Osteocyte (in vitro differentiated cells): Measurements from ENCODE around the gene BHLHE23. TPM values are rescaled to one million over a fixed set of nuclear protein-coding genes. Genes with fewer than 3 reads are reported as not detected.

Source experiments
- DNase-seq: peaks from one replicate; pipeline ENCODE4 v3.0.0; 2021; ENCODE audit warnings: mixed read lengths; ENCODE audit not compliant: unreplicated experiment; ENCODE audit errors: extremely low spot score
- H3K27ac Mint-ChIP-seq: one replicate; pipeline ENCODE4 v1.8.0; 2021; ENCODE audit warnings: mild to moderate bottlenecking, mixed read lengths; ENCODE audit not compliant: unreplicated experiment
- H3K27me3 Mint-ChIP-seq: one replicate; pipeline ENCODE4 v1.8.0; 2021; ENCODE audit warnings: mixed read lengths; ENCODE audit not compliant: unreplicated experiment
- H3K36me3 Mint-ChIP-seq: one replicate; pipeline ENCODE4 v1.8.0; 2021; ENCODE audit warnings: mixed read lengths; ENCODE audit not compliant: unreplicated experiment
- H3K4me1 Mint-ChIP-seq: one replicate; pipeline ENCODE4 v1.8.0; 2021; ENCODE audit warnings: mixed read lengths; ENCODE audit not compliant: unreplicated experiment
- H3K4me3 Mint-ChIP-seq: one replicate; pipeline ENCODE4 v1.8.0; 2021; ENCODE audit warnings: mild to moderate bottlenecking, moderate library complexity, mixed read lengths; ENCODE audit not compliant: unreplicated experiment
- H3K9me3 Mint-ChIP-seq: one replicate; pipeline ENCODE4 v1.8.0; 2021; ENCODE audit warnings: mixed read lengths; ENCODE audit not compliant: unreplicated experiment
- total RNA-seq: library from RNA; stranded (reverse); gene quantifications from 2 replicates; pipeline ENCODE4 v1.2.1, GENCODE V29; 2021
- TF ChIP-seq, protein P1 (sequence below): fragments of 200-600 bp; sonication (generic); IDR thresholded peaks from 2 replicates; pipeline ENCODE4 v1.5.0; 2021; ENCODE audit warnings: antibody characterized with exemption, mild to moderate bottlenecking, moderate library complexity

The BHLHE23 gene
- total RNA-seq, 1 donor from 2014 or later = not detected

- H3K4me1 Mint-ChIP-seq = no peaks in the 10 kb centered on the region
- no peaks in the 10 kb centered on the region for H3K36me3 Mint-ChIP-seq
These were observed 42.9 kb upstream of the BHLHE23 start for GRCh38 chr20:63049561-63050221.

GRCh38 chr20:63049191-63049518 lies 42.4 kb upstream of the BHLHE23 start:
- Mint-ChIP-seq H3K4me1 (no peaks in the 10 kb centered on the region), H3K27ac (no peak overlapping the region), H3K9me3 (peaks cover 3% of the 10 kb centered on the region), H3K36me3 (no peaks in the 10 kb centered on the region), H3K4me3 (no peak overlapping the region), H3K27me3 (peaks cover 15% of the 10 kb centered on the region)
- no peak for DNase-seq
- TF ChIP-seq, protein P1, sequence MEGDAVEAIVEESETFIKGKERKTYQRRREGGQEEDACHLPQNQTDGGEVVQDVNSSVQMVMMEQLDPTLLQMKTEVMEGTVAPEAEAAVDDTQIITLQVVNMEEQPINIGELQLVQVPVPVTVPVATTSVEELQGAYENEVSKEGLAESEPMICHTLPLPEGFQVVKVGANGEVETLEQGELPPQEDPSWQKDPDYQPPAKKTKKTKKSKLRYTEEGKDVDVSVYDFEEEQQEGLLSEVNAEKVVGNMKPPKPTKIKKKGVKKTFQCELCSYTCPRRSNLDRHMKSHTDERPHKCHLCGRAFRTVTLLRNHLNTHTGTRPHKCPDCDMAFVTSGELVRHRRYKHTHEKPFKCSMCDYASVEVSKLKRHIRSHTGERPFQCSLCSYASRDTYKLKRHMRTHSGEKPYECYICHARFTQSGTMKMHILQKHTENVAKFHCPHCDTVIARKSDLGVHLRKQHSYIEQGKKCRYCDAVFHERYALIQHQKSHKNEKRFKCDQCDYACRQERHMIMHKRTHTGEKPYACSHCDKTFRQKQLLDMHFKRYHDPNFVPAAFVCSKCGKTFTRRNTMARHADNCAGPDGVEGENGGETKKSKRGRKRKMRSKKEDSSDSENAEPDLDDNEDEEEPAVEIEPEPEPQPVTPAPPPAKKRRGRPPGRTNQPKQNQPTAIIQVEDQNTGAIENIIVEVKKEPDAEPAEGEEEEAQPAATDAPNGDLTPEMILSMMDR = no peak

More at GRCh38 chr20:63049561-63050221, 42.9 kb upstream of the BHLHE23 start:
- DNase-seq = no peak
- Mint-ChIP-seq H3K9me3 (peaks cover 3% of the 10 kb centered on the region), H3K27ac (no peak overlapping the region), H3K4me3 (no peak overlapping the region), H3K27me3 (peaks cover 15% of the 10 kb centered on the region)
- TF ChIP-seq, protein P1 = no peak

- Mint-ChIP-seq H3K27me3 (peaks cover 13% of the 10 kb centered on the region), H3K27ac (no peak overlapping the region), H3K4me1 (no peaks in the 10 kb centered on the region), H3K4me3 (no peak overlapping the region), H3K9me3 (peaks cover 3% of the 10 kb centered on the region), H3K36me3 (no peaks in the 10 kb centered on the region)
- DNase-seq = no peak
- TF ChIP-seq, protein P1 = no peak
These were observed 41.9 kb upstream of the BHLHE23 start for GRCh38 chr20:63048516-63049190.

DNA sequence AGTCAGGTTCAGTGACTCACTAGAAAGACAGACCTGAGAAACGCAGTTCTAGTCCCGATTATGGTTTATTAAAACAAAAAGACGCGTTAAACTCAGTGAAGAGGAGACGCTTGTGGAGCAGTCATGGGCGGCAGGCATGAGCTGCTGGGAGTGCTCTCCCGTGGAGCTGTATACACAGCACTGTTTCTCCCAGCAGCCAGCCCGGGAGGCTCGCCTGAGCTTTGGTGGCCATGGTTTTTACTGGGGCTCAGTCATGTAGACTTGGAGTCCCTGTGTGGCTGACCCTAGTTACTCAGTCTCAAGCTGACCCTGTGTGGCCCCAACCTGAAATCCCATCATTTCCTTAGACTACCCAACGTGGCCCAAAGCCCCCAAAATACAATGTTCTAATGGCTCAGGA lies 41.2 kb upstream of the BHLHE23 start:
- Mint-ChIP-seq H3K27ac (no peak overlapping the region), H3K27me3 (peaks cover 9% of the 10 kb centered on the region), H3K4me3 (no peak overlapping the region), H3K9me3 (peaks cover 3% of the 10 kb centered on the region), H3K4me1 (no peaks in the 10 kb centered on the region), H3K36me3 (no peaks in the 10 kb centered on the region)
- DNase-seq = no peak
- TF ChIP-seq, protein P1 = no peak

DNA sequence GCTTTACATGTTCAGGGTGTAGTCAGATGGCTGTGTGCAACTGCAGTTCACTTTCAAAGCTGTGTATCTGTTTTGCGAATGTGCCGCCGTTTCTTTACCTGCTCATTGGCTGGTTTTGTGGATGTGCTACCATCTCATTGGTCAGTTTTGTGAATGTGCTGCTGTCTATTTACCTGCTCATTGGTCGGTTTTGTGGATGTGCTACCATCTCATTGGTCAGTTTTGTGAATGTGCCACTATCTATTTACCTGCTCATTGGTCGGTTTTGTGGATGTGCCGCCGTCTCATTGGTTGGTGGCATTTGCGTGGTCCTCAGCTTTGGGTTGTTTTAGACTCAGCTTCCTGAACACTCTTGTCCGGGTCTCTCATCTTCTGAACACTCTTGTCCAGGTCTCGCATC lies 40.5 kb upstream of the BHLHE23 start:
- H3K27ac Mint-ChIP-seq = no peak overlapping the region
- peaks cover 3% of the 10 kb centered on the region for H3K9me3 Mint-ChIP-seq
- DNase-seq = no peak
- no peaks in the 10 kb centered on the region for H3K4me1 Mint-ChIP-seq
- no peaks in the 10 kb centered on the region for H3K36me3 Mint-ChIP-seq
- H3K27me3 Mint-ChIP-seq = peaks cover 11% of the 10 kb centered on the region
- no peak overlapping the region for H3K4me3 Mint-ChIP-seq
- TF ChIP-seq, protein P1 = no peak
